HK-2 (cell line): Measurements from ENCODE around the gene PACS1.
"Not testable (repeated sequence)": the region's sequence is repeated elsewhere in the genome, so short reads cannot be mapped to it uniquely, and the experiment has no call there.

ENCODE experiments used
- DNase-seq: peaks from one replicate; pipeline ENCODE4 v3.0.0-alpha.2; 2018; ENCODE audit not compliant: unreplicated experiment

PACS1 gene

DNA sequence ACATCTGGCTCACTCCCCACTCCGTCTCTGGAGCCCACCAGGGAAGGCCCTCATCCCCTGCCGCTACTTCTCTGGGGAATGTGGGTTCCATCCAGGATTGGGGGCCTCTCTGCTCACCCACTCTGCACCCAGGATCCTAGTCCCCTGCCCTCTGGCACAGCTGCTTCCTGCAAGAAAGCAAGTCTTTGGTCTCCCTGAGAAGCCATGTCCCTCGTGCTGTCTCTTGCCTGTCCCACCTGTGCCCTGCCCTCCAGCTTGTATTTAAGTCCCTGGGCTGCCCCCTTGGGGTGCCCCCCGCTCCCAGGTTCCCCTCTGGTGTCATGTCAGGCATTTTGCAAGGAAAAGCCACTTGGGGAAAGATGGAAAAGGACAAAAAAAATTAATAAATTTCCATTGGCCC, 207.0 kb downstream of the PACS1 start:
- not testable (repeated sequence) for DNase-seq

DNA sequence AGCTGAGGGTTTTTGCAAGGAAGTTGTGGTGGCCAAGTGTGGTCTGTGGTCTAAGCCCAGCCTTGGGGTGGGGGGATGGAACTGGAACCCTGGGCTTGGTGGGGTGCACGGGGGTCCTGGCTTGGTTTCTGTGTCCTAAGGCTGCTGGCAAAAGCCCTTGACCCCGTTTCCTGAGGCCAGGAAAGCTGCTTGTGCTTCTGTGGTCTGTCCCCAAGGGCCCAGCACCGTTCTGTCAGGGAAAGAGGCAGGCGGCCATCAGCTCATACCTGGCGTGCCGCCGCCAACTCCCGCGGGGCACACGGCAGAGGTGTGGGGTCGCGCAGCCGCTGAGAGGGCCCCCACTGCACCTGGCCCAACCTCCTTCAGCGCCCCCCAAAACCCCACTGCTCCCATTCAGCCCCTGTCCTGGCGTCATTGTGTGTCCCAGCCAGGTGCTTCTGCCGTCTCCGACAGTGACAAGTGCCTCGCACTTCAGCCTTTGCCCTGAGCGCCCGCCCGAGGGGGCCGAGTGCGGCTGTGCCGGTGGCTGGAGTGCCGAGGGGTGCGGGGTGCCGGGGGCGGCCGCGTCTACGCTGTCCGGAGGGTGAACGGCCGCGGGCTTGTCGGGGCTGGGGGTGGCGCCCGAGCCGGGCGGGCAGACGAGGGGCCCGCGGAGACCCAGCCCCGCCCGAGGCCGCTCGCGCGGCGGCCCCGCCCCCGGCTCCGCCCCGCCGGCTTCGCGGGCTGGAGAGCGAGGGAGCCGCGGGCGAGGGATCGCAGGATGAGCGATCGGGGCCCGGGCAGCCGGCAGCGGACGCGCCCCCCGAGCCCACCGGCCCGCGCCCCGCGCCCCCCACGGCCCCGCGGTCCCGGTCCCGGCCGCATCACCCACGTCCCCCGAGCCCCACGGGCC, 207.6 kb downstream of the PACS1 start, which contains the start of gene CNIH2:
Gene CNIH2 (plus strand): TSS at position 705 of the 892 bp plus-strand sequence. CDS start 282 bp downstream, outside the sequence.
- DNase-seq, result no peak

DNA sequence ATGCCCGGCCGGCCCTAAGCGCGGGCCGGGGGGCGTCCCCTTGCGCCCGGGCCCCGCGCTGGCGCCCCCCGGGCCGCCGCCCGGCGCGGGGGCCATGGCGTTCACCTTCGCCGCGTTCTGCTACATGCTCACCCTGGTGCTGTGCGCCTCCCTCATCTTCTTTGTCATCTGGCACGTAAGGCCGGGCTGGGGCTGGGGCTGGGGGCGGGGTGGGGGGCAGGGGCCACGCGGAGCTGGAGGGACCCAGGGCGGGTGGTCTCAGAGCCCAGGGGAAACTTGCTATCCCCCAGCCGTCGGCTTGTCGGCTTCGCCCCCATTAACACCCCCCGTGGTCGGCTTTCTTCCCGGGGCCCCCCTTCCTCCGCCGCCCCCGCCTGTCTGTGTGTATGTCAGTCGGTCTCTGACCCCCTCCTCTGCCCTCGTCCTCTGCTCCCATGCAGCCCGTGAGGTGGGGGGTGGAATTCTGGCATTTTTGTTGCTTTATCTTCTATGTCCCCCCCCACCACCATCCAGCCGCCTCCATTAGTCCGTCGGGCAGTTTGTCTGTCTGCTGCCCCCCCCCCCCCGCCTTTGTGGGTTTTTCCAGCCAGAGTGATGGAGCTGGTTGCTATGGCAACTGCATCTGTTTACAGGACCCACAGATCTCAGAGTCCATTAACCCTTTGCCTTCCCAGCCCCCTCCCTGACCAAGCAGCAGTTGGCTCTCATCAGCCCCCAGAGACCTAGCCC, 208.5 kb downstream of the PACS1 start:
- no peak for DNase-seq

DNA sequence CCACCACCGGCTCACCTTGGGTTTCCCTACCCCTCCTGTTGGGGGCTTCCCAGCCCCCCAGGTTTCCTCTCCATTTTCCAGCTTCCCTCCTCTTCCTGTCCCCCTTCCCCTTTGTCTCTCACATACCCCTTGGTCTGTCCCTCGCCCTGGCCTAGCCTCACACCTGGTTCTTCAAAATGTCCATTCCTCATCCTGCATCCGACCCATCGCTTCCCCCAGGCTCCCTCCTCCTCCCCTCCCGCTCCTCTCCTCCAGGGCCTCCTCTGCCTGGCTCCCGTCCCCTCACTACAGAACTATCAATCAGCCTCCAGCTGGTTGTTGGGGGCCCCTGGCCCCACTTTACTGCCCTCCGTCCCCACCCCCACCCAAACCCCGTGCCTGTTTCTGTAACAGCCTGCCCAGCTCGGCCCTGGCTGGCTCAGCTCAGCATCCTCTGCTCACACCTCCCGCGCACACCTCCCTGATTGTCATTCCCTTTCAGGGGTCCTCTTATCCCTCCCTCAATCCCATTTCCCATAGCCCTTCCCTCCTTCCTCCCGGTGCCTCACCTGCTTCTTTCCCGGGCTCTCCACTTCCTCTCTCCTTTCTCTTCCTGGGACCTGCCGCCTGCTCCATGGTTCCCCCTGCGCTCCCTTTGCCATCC, 209.1 kb downstream of the PACS1 start:
- DNase-seq, result no peak

DNA sequence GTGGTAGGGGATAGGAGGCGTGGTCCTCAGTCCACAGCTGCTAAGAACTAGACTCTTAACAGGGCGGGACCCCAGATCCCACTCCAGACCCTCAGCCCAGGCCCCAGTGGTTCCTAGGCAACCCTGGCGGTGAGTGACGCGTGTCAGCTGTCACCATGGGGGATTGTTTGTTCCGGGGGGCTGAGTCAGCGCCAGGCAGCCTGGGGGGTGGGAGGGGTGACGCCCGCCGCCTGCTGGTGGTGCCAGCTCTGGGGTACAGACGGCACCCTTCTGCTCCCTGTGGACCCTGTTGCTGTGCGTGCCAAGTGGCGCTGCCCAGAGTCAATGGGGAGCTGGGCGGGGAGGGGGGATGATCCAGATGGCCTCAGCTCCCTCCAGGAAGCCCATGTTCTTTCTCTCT, 210.4 kb downstream of the PACS1 start:
- DNase-seq, result no peak

DNA sequence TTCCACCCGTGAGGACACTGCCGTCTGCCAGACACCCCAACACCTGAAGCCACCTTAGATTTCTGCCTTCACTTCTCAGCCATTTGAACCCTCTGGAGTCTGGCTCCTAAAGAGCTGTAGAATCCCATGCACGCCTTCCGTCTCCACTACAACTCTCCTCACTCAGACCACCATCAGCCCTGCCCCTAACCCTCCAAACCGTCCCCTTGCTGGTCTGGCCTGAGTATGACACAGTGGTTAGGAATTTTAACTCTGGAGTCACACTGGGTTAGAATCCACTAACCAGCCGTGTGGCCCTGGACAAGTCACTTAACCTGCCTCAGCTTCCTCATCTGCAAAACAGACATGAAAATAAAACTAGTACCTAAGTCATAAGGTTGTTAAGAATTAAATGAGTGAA, 210.9 kb downstream of the PACS1 start:
- DNase-seq, result no peak

DNA sequence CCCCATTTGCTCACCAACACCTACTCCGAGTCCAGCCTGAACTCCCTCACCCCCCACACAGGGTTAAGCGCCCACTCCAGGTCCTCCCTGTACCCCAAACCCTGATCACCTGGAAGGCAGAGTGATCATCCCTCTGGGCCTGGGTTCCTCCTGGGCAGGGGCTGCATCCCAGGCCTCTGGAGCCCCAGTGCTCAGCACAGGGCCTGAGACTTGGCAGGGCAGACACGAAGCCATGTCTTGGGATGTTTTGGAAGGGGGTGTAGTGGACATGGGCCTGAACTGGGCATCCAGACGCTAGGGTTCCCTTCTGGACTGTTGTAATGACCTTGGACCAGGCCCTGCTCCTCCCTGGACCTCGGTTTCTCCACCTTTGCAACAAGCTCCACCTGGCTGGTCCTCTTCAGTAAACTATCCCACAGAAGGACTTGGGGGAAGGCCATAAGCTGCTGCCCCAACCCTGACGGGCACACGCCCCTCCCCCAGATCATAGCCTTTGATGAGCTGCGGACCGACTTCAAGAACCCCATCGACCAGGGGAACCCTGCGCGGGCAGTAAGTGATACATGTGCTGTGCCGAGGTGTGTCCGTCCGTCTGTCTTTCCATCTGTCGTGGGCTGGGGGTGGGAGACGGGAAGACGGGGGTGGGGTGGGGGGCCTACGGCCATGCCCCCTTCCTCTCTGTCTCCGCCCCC, 211.8 kb downstream of the PACS1 start:
- no peak for DNase-seq

DNA sequence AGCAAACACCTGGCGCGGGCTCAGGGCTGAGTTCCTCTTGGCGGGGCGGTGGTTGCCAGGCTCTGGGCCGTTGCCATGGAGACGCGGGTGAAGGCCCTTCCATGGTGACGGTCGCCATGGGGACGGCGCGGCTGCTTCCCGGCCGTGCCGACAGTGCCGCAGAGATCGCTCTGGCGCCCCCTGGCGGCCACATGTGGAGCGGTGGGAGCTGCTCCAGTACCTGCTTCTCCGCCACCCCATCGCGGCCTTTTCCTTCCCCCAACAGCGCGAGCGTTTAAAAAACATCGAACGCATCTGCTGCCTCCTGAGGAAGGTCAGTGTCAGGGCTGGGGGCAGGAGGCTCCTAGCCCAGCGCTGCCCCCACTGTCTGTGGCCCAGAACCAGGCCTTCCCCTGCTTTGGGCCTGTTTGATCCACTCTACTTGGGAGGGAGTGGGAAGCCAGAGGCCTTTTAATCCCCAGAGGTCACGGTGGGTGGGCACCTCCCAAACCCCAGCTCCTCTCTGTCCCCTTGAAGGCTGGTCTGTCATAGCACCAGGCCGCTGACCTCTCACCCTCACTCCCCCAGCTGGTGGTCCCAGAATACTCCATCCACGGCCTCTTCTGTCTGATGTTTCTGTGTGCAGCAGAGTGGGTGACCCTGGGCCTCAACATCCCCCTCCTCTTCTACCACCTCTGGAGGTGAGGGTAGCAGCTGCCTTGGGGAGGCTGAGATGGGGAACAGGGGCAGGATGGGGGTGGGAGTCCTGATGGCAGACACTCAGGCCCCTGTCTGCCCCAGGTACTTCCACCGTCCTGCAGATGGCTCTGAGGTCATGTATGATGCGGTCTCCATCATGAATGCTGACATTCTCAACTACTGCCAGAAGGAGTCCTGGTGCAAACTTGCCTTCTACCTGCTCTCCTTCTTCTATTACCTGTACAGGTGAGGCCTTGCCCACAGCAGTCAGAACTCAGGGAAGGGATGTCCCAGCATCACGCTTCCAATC, 212.7 kb downstream of the PACS1 start:
- peak; percentile 92 for DNase-seq

DNA sequence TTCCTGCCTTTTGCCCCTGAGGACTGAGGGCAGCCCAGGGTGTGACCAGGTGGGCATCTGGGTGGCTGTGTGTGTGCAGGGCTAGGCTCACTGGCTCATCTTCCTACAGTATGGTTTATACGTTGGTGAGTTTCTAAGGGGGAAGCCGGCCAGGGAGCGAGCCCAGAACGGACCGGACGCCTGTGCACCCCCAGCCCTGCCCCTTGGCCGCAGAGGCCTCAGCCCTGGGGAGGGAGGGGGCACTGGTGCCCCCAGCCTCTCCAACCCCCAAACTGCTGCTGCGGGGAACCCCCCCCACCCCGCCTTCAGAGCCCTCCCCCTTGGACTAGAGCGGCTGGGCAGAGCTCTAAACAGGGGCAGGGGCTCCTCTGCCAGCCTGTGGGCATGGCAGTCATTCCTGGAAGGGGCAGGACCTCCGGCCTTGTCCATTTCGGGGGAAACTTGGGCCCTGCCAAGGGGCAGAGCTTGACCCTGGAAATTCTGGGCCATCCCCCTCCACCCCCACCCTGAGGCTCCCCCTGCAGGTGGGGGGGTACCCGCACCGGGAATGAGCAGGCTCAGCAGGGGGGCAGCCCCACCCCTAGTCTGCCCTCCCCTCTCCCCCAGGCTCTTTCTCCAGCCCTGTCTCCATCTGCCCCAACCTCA, 213.5 kb downstream of the PACS1 start:
- no peak for DNase-seq

DNA sequence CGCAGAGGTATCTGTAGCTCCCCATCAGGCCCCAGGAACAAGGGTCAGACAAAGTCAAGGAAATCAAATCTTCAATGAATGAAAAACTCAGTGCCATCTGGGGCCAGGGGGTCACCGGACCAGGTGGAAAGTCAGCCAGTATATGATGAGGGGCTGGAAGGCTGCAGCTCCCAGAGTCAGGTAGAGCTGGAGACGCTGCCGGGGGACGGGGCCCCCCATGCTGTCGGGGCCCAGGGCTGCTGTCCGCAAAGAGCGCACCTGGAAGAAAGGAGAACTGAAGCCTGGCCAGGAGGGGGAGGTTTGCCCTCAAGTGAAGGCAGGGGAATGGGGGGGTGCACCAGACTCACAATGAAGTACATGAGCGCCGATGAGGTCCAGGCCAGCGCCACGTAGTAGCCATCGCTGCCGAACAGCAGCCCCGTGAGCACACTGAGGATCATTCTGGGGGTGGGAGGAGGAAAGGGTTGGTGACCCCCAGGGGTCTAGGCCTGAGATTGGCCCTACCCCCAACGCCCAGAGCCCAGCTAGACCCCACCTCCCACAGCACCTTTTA, 214.5 kb downstream of the PACS1 start:
- DNase-seq, result no peak

DNA sequence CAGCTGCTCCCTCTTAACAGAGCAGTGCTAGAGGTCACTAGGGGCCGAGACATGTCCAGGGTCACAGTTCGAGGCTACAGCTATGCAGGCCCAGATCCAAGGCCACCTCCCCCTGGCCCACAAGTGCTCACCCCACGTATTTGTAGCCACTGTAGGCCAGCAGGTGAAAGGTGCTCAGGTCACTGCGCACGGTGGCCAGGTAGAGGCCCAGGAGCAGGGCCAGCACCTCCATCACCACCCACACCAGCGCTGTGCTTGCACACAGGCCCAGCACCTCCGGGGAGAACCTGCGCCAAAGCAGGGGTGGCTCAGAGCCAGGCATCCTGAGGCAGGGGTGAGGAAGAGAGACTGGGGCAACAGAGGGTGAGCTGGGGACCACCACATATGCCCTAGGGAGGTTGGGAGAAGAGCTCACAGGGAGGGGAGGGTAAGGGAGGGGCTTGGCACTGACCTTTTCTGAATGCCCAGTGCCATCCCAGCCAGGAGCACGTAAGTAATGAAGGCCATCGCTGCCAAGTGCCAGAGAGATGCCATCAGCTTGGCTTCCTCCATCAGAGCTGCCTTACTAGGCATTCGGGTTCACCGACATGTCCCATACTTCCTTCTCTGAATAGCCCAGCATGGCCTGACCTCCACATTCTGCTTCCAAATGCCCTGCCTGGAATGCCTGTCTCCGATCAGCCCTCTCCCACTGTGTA, 215.3 kb downstream of the PACS1 start:
- DNase-seq, result no peak

DNA sequence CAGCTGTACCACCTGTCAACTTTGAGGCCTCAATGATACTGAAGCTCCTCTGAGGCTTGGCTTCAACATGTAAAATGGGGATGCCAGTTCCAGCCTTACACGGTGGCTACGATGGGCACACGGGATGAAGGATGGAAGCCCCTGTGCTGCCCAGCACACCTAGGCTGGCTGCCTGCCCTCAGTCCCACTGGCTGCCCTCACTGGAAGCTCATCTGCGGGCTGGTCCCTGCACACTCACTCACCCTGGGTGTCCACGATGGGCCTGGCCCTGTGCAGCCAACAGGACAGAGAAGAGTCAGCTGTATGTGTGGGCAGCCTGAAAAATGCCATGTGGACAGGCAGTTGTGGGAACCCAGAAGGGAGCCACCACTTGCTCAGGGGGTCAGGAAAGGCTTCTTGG, 216.6 kb downstream of the PACS1 start:
- no peak for DNase-seq

DNA sequence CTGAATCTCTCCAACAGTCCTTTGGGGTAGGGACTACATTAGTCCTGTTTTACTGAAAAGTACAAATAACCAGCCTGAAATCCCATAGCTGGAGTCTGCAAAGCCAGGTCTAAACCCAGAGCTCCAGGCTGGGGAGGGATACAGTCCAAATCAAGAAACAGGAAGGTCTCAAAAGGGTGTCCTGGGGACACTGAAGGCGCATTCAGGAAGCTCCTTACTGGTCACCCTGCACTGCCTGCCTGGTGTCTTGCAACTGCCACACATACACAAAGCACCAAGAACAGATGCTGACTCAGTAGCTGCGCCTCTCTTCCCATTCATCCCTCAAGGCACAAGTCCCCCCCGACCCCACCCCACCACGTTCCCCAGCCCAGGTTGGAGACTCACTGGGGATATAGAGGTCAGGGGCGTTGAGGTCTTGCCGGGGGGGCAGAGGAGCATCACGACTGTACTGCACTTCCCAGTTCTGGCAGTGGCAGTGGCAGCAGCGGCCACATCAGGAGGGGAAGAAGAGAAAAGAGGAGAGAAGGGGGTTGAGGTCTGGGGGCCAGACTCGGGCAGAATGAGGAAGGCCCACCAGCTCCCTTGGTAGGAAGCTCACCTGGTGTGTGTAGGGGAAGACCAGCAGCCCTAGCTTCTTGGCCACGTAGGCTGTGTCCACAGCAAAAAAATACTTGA, 217.3 kb downstream of the PACS1 start:
- DNase-seq, result no peak

DNA sequence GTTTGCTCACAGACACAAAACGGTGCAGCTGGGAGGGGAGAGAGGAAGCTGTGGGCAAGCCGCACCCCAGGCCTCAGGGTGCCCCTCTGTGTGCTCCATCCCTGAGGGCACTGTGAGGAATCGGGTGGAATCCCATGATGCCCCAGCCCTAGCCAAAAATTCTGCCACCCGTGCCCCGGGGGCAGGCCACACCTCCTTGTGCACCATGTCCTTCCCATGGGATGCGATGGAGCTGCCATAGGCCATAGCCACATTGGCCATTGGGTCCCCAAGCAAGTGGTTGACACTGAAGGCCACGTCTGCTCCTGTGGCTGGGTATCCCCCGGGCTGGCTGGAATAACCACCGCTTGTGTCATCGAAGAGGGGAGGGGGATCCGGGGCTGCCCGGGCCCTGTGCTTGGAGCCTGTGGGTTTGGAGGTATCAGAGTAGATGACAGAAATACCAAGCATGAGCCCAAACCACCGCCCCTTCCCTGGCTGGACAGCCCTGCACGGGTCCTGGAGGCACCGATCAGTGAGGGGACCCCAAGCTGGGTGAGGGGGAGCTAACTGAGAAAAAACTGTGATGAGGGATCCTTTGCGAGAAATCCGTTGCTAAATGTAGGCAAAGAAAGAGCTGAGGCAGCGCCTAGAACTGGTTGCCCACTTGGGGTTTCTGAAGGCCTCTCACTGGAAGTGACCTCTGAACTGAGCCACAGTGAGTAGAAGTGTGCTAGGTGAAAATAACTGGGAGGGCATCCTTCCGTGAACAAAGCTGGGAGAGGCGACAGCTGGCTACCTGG, 218.0 kb downstream of the PACS1 start:
- DNase-seq, result no peak

DNA sequence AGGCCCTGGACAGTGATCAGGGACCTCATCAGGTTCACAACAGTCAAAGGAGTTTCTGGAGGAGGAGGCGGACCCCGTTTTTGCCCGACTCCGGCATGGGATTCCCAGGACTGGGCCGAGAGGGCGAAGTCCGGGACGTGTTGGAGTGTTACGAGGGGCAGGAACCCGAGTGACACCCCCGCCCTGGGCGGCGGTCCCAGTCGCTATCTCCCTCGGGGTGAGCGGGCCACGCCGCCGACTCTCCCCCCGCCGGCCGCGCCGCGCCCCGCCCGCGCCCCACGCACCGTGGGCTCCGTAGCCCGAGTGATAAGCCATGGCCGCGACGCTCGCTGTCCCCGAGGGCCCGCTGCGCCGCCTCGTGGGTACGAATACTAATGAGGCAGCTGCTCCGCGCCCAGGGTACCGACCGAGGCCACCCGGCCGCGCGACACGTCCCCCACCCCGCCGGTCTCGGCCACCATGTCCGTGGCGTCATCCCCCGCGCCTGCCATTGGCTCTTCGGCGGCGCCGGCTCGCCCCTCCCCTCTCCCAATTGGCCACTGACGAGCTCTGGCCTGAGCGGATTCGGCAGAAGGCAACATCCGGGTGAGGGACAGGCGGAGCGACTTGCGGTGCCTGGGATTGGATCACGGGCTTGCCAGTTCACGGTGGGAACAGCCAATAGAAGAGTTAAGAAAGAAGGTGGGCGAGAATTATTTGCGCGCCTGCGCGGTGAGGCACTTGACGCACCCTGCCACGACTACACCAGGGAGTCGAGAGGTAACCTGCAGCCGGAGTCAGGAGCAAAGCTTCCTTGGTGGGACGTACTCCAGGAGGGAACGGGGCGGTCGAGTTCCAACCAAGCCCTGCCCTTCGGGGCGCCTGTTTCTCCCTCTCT, 218.8 kb downstream of the PACS1 start, which contains the start of gene YIF1A:
Gene YIF1A (minus strand): TSS at position 473 of the 877 bp plus-strand sequence. CDS start 158 bp downstream, at position 315.
- DNase-seq, result peak; percentile 96

DNA sequence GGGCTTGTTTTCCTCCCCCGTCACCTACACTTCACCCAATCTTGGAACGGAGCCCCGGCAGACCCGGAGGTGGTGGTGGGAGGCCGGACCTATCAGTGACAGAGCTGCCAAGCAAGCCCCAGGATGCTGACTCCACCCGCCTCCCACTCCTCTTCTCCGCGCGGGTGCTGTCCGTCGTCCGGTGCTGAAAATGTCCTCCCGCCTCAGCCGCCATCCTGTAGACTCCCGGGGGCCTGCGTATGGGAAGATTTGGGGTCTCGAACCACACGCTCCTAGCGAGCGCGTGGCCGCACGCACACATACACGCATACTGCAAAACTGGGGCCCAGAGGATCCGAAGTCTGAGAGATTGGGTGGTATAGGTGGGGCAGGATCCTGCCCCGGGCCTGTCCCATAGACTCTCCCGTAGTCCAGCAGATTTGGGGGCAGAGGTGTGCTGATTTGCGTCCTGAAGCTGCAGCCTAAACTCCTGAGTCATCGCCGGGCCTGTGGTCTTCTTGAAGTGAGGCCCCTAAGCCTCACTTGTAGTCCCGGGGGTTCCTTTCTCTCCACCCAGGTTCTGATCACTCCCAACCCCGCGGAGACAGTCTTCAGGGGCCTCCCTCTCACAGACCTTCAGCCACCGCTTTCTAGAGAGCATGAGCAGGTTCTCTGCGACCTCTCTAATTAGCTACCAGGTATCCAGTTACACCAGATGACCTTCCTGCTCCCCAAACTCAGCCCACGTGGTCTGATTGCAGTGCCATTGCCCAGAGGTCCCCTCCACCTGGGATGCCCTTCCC, 219.7 kb downstream of the PACS1 start:
- no peak for DNase-seq
